KOPT-K1 (cell line): ENCODE data around the gene SEPSECS.

Experiments
- H3K27ac ChIP-seq: fragments of 200-600 bp; sonication (generic); 2 replicates; pipeline ENCODE4 v1.5.1; 2016; ENCODE audit warnings: antibody characterized with exemption, mild to moderate bottlenecking, low read depth, low read length; ENCODE audit not compliant: poor library complexity, severe bottlenecking
- H3K36me3 ChIP-seq: fragments of 200-600 bp; sonication (generic); 2 replicates; pipeline ENCODE4 v1.5.1; 2017; ENCODE audit warnings: antibody characterized with exemption, mild to moderate bottlenecking, low read length, moderate library complexity; ENCODE audit not compliant: insufficient read depth
- H3K9me3 ChIP-seq: fragments of 200-600 bp; sonication (generic); 2 replicates; pipeline ENCODE4 v1.5.1; 2017; ENCODE audit warnings: antibody characterized with exemption, low read length, mild to moderate bottlenecking; ENCODE audit not compliant: insufficient read depth, poor library complexity, severe bottlenecking

The SEPSECS gene

DNA sequence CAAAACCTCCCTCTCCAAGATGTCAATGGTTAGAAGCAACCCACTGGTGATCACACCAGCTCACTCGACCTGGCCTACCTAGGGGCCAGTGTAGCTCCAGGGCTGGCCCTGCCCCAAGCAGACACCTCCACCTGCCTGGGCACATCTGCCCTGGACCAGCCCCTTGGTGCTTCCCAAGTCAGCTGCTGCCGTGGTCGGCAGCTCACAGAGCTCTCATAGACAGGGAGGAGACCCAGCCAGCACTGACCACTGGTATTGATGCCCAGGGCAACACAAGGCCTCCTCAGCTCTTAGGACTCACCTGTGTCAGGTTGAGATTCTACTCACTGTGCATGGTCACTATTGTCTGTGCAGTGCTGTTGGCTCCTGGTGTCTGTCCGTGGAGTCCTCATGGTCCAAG is 51.7 kb downstream of the SEPSECS start:
- Histone ChIP-seq H3K9me3 (no peaks in the 10 kb centered on the region), H3K36me3 (no peaks in the 10 kb centered on the region), H3K27ac (no peak overlapping the region)

DNA sequence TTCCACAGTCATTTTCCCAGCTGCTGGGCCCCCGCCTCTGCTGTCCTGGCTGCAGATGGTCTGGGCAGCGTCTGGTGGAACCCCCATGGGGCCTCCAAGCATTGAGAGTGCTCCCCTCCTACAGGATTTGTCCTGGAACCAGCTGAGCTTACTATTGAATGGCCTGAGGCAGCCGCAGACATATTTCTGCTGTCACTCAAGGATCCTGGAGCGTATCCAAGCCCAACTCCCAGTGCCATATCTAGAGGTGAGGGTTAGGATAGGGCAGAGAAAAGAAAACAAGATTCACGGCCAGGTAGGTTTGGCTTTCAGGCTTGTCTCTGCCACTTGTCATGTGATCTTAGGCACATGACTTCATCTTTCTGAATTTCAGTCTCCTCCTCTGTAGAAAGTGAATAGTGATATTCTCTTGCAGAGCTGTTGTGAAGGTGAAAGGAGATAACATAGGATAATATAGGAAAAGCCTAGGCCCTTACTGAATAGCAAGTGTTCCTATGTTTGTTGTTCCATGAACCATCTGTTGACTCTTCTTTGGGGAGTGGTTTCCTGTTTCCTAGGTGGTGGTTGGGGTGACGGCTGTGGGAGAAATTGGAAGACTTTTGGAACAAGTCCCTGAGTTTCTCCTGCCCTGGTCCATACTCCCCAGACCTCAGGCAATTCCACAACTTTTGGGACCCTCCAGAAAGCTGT is 52.3 kb downstream of the SEPSECS start:
- H3K36me3 ChIP-seq, result no peaks in the 10 kb centered on the region
- H3K9me3 ChIP-seq, result no peaks in the 10 kb centered on the region
- no peak overlapping the region for H3K27ac ChIP-seq

DNA sequence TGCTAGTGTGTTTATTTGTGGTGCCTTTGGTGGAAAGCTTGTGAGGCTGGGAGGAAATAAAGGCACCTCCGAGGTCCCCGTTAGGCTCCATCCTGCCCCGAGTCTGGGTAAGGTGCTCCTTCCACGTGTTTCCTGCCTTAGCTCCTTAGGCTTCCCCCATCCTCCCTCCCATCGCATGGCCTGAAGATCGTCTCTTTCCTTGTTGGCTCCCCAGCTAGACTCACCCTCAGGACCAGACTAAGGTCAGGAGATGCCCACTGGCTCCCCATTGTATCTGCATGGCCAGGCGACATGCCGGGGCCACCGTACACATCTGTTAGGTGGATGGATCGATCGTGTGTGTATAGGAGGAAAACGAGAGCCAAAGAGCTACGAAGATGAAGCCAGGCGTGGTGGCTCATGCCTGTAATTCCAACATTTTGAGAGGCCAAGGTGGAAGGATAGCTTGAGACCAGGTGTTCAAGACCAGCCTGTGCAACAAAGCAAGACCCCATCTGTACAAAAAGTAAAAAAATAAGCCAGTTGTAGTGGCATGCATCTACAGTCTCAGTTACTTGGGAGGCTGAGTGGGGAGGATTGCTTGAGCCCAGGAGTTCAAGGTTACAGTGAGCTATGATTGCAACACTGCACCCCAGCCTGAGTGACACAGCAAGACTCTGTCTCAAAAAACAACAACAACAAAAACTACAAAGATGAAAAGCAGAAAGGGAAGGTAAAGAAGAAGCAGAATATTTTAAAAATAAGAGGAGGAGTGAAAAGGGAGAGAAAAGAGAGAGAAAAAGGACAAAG is 53.7 kb downstream of the SEPSECS start:
- Histone ChIP-seq H3K27ac (no peak overlapping the region), H3K9me3 (peaks cover 7% of the 10 kb centered on the region), H3K36me3 (no peaks in the 10 kb centered on the region)

DNA sequence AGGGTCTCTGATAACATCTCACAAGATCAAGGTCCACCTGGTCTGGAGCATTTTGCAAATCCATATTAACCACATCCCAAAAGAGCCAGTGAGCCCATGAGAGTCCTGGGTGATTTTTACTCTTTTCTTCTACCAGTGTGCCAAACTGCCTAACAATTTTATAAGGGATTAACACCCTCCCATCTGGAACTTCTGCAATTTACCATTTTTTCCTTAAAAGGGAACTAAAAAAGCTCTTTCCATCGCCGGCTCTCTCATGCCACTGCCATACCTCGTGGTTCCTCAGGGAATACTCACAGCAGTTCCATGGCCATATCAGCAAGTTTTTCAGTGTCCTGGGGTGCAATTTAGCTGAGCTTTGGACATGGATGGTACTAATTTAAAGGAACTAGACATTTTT is 55.7 kb downstream of the SEPSECS start:
- Histone ChIP-seq H3K27ac (no peak overlapping the region), H3K36me3 (no peaks in the 10 kb centered on the region), H3K9me3 (peaks cover 11% of the 10 kb centered on the region)

DNA sequence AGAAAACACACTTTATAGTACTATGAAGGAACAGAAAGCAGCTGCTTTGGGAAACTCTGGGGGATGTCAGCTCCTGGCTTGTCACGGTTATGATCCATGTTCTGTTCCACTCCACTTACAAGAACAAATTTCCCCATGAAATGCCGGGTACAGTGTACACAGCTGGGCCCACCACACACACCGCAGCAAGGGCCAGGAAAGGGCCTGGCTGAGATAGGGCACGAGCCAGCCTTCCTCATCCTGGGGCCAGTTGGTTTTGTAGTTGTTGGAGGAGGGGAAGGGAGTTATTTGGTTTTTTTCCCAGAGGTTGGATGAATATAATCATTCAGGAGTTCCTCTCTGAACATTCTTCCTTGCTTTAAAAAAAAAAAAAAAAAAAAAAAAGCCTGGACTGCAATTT is 56.8 kb downstream of the SEPSECS start:
- no peaks in the 10 kb centered on the region for H3K36me3 ChIP-seq
- H3K9me3 ChIP-seq, result peaks cover 11% of the 10 kb centered on the region
- no peak overlapping the region for H3K27ac ChIP-seq

DNA sequence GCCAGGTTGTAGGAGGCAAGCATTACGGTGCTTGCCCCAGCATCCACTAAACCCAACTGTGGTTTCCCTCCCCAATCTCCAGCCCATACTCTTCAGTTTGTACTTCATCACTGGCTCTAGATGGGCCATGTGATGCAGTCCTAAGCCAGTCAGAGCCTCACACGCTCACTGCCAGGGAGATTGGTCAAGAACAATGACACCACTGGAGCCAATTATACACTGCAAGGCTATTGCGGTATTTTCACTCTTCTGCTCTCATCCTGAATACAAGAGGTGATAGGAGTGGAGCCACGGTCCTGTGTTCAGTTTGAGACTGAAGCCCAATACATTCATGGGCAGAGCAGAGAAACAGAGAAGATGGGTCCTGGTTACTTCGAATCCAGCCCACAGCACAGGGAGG is 58.4 kb downstream of the SEPSECS start:
- Histone ChIP-seq H3K27ac (no peak overlapping the region), H3K36me3 (no peaks in the 10 kb centered on the region)

DNA sequence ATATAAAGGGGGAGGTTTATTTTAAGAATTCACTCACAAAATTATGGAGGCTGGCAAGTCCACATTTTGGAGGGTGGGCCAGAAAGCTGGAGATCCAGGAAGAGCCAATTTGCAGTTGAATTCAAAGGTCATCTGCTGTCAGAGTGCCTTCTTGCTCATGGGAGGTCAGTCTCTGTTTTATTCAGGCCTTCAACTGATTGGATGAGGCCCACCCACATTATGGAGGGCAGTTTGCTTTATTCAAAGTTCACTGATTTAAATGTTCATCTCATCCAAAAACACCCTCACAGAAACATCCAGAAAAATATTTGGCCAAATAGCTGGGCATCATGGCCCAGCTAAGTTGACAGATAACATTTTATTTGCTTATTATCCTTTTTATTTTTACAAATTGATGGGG is 59.5 kb downstream of the SEPSECS start:
- no peak overlapping the region for H3K27ac ChIP-seq
- peaks cover 11% of the 10 kb centered on the region for H3K9me3 ChIP-seq
- no peaks in the 10 kb centered on the region for H3K36me3 ChIP-seq

More for the DNA sequence above, 58.4 kb downstream of the SEPSECS start:
- peaks cover 11% of the 10 kb centered on the region for H3K9me3 ChIP-seq

DNA sequence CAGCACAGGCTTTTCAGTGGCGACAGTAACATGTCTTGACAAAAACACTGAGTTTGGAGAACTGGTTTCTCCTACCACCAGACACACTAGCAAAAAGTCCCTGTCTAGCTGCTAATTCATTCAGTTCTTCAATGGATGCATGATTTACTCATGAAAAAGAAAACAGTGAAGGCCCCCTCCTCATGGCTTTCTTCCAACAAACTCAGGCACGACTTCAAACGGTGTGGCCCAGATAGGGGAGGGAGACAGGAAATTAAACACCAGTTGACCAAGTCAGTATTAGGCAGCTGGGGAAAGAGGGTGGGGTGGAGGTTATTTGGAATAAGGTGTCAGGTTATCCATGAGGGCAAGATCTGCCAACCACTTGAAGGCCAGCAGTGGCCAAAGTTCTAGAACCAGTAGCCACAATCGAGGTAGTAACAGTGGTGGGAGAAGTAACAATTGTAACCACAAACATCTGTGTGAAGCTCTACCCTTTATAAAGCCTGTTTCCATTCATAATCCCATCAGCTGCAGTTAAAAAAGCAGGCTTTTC is 60.2 kb downstream of the SEPSECS start:
- Histone ChIP-seq H3K36me3 (no peaks in the 10 kb centered on the region), H3K9me3 (peaks cover 11% of the 10 kb centered on the region), H3K27ac (no peak overlapping the region)

DNA sequence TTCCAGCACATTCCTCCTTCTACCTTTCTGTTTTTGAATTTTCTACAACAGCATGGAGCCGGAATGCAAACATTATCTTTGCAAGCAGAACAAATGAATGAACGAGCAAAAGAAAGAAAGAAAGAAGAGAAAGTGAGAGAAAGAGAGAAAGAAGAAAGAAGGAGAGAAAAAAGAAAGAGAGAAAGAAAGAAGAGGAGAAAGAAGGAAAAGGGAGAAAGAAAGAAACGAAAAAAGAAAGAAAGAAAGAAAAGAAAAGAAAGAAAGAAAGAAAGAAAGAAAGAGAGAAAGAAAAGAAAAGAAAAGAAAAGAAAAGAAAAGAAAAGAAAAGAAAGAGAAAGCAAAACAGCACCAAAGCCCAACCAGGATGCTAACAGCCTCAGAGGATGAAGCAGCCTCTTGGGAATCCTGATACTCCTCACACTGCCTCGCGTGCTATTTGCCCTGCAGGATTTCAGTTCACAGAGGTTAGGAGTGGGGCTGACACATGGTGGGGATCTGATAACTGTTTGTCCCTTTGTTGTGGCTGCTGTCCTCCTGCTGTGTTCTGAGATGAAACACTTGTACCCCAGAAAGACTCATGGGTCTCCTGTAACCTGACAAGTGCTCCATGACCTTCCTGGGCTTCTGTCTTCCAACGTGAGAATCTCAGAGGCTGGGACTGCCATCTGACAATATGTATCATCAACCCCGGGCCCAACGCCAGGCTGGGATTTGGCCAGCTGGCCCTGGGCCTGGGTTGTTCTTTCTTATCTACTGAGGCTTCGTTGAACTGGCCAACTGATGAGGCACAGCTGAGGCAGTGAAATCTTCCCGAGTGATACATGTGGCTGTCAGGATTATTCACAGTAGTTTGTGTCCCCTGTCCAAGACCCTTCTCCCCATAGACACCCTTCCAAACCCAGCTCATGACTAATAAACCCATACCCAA is 61.0 kb downstream of the SEPSECS start:
- no peak overlapping the region for H3K27ac ChIP-seq
- H3K9me3 ChIP-seq, result peaks cover 12% of the 10 kb centered on the region
- no peaks in the 10 kb centered on the region for H3K36me3 ChIP-seq

DNA sequence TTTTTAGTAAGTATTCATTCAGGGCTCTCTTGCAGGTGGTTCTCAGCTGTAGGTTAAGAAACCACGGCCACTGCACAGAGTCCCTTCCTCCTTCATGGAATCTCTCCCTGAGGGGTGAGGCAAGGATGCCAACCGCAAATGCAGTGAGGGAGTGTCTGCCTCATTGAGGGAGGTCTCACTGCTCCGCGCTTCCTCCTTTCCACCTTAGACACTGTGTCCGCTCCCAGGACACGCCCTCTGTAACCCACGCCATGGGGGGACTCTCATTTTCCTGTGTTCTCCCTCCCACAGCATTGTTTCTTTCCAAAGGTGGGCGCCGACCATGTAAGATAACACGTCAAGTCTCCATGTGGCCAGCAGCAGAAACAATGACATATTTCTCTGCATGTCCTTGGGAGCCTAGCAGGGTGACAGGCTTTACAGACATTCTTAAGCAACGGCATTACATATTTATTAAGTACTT is 63.2 kb downstream of the SEPSECS start:
- Histone ChIP-seq H3K36me3 (no peaks in the 10 kb centered on the region), H3K9me3 (peaks cover 29% of the 10 kb centered on the region), H3K27ac (no peak overlapping the region)

DNA sequence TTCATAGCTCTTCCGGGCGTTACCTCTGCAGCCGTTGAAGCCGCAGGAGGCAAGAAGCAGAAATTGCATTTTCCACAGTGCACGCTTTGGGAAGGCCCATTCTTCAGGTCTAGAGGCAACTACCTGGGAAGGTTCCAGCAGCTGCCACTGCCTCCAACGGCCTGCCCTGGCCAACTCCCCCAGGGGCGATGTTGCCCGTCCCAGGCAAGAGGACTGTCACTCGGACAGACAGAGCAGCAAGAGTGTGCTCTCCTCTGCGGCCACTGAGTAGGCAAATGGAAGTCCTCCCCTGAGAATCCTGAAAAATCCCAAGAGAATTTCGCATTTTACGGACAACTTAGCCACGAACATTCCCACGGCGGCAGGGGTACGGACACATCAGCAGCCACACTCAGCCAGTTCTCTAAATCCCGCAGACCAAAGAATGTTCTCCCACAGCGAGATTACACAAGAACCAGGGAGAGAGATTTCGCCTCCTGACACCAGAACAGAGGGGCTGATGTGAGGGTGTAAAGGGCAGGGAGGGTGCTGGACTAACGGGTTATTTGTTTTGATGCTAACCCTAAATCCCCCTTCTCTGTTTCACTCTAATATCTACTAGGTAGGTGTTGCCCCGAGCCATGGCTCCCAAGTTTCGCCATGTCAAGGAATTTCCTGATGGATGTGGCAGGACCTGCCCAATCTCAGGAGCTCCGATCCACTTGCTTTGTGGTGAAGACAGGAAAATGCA is 63.8 kb downstream of the SEPSECS start:
- Histone ChIP-seq H3K36me3 (no peaks in the 10 kb centered on the region), H3K9me3 (peaks cover 23% of the 10 kb centered on the region)

DNA sequence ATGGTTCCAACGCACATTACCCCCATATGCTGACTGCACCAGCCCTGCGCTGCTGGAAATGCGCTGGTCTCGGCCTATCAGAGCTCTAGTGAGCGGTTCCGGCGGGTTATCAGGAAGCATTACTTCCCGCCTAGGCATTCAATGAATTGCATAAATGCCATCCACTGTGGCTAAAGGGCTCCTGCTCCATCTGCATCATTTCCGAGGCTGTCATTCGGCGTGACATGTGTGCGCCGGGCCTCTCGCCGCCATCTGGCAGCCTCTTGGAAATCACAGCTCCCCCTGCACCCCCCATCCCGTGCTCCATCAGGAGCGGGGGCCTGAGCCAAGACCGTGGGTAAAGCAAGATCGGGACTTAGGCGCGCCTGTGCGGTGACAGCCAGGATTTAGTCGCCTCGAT is 64.4 kb downstream of the SEPSECS start:
- H3K36me3 ChIP-seq, result no peaks in the 10 kb centered on the region
- H3K9me3 ChIP-seq, result peaks cover 21% of the 10 kb centered on the region
- H3K27ac ChIP-seq, result no peak overlapping the region

More for the DNA sequence above, 63.8 kb downstream of the SEPSECS start:
- H3K27ac ChIP-seq, result no peak overlapping the region

DNA sequence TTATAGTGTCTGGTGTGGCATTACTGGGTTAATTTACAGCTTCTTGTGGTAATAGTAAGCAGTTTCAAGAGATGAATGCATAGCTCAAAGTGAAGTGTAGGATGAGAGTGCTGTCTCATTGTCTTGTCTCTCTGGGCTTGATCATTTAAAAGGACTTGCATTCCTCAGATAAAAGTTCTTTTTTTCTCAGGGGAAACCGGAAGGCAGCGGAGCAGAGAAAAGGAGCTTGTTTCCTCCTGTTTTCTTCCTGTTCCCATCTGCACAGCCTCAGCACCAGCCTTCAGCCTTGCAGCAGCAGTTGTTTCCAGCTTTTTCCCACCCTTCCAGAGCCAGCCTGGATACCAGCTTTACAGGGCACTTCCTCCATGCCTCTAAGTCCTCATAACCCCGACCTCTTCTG is 68.1 kb downstream of the SEPSECS start:
- Histone ChIP-seq H3K27ac (no peak overlapping the region), H3K9me3 (peaks cover 21% of the 10 kb centered on the region), H3K36me3 (no peaks in the 10 kb centered on the region)

DNA sequence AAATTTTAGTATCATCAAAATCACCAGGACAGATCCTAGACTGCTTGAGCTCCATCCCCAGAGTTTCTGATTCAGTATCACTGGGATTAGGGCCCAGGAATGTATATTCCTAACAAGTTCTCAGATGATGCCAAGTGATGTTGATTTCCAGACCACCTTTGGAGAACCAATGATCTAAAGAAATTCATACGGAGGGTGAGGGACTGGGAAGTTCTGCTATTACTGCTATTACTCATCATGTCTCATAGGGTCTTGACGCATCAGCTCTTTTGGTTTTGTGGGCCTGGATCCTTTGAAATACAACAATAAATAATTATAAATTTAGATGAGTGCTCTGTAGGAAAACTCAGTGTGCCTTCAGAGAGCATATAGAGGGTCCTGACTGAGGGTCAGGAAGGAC is 69.7 kb downstream of the SEPSECS start:
- peaks cover 21% of the 10 kb centered on the region for H3K9me3 ChIP-seq
- no peak overlapping the region for H3K27ac ChIP-seq
- H3K36me3 ChIP-seq, result no peaks in the 10 kb centered on the region
